ENCODE data around the gene EGR4. TPM values are rescaled to one million over a fixed set of nuclear protein-coding genes. Genes with fewer than 3 reads are reported as not detected.

The EGR4 gene
- polyA plus RNA-seq (ENCODE audit: insufficient read length in 4 of 4): not detected

GRCh38 chr2:73293534-73294171, at the start of gene EGR4:
Gene EGR4, minus strand, starts transcription at chr2:73293548. Its CDS starts 231 bp downstream, at chr2:73293317.
- DNase-seq (ENCODE audit: low read depth in 4 of 4, low spot score in 2 of 4): no peak

GRCh38 chr2:73341039-73341438, 47.7 kb upstream of the EGR4 start:
- no peak for DNase-seq (ENCODE audit: low read depth in 4 of 4, low spot score in 2 of 4)

- no peak for DNase-seq (ENCODE audit: low read depth in 4 of 4, low spot score in 2 of 4)
These were observed 45.9 kb upstream of the EGR4 start for GRCh38 chr2:73339201-73339600.

GRCh38 chr2:73337828-73338227, 44.5 kb upstream of the EGR4 start:
- DNase-seq (ENCODE audit: low read depth in 4 of 4, low spot score in 2 of 4): no peak

- DNase-seq (ENCODE audit: low read depth in 4 of 4, low spot score in 2 of 4): no peak
These were observed 41.3 kb upstream of the EGR4 start for GRCh38 chr2:73334620-73335019.

GRCh38 chr2:73334045-73334444, 40.7 kb upstream of the EGR4 start:
- no peak for DNase-seq (ENCODE audit: low read depth in 4 of 4, low spot score in 2 of 4)

- DNase-seq (ENCODE audit: low read depth in 4 of 4, low spot score in 2 of 4): no peak
These were observed 40.2 kb upstream of the EGR4 start for GRCh38 chr2:73333564-73333963.

- peak in 1 of 4 donors; percentile 2 for DNase-seq (ENCODE audit: low read depth in 4 of 4, low spot score in 2 of 4)
These were observed 30.9 kb upstream of the EGR4 start for GRCh38 chr2:73324126-73324725.

- DNase-seq (ENCODE audit: low read depth in 4 of 4, low spot score in 2 of 4): no peak
These were observed 30.2 kb upstream of the EGR4 start for GRCh38 chr2:73323551-73323950.

- DNase-seq (ENCODE audit: low read depth in 4 of 4, low spot score in 2 of 4): no peak
These were observed 21.1 kb upstream of the EGR4 start for GRCh38 chr2:73314441-73314840.

- no peak for DNase-seq (ENCODE audit: low read depth in 4 of 4, low spot score in 2 of 4)
These were observed 14.4 kb upstream of the EGR4 start for GRCh38 chr2:73307720-73308119.

GRCh38 chr2:73301636-73302035, 8.3 kb upstream of the EGR4 start:
- DNase-seq (ENCODE audit: low read depth in 4 of 4, low spot score in 2 of 4): no peak

- DNase-seq (ENCODE audit: low read depth in 4 of 4, low spot score in 2 of 4): no peak
These were observed 7.6 kb upstream of the EGR4 start for GRCh38 chr2:73300926-73301325.

- DNase-seq (ENCODE audit: low read depth in 4 of 4, low spot score in 2 of 4): no peak
These were observed 4.2 kb upstream of the EGR4 start for GRCh38 chr2:73297586-73297985.

- no peak for DNase-seq (ENCODE audit: low read depth in 4 of 4, low spot score in 2 of 4)
These were observed 3.8 kb upstream of the EGR4 start for GRCh38 chr2:73297151-73297559.

GRCh38 chr2:73295751-73296400, 2.5 kb upstream of the EGR4 start:
- DNase-seq (ENCODE audit: low read depth in 4 of 4, low spot score in 2 of 4): no peak

GRCh38 chr2:73294239-73294638, 891 bp upstream of the EGR4 start:
- no peak for DNase-seq (ENCODE audit: low read depth in 4 of 4, low spot score in 2 of 4)

GRCh38 chr2:73292906-73293533, 328 bp downstream of the EGR4 start:
- DNase-seq (ENCODE audit: low read depth in 4 of 4, low spot score in 2 of 4): no peak

- DNase-seq (ENCODE audit: low read depth in 4 of 4, low spot score in 2 of 4): no peak
These were observed 937 bp downstream of the EGR4 start for GRCh38 chr2:73292316-73292905.

GRCh38 chr2:73291461-73292315, 1.7 kb downstream of the EGR4 start:
- no peak for DNase-seq (ENCODE audit: low read depth in 4 of 4, low spot score in 2 of 4)

Measured in left renal cortex interstitium (tissue), 4 donors.